Dermis microvascular lymphatic vessel endothelial cell (primary cell): ENCODE results near the gene REM2. TPM values are rescaled to one million over a fixed set of nuclear protein-coding genes. Genes with fewer than 3 reads are reported as not detected.
"Not testable (repeated sequence)": the region's sequence is repeated elsewhere in the genome, so short reads cannot be mapped to it uniquely, and the experiment has no call there.

Experiments
- DNase-seq, 2 donors: peaks; one replicate each; pipeline versions ENCODE4 v3.0.0 to v3.0.0-alpha.2; 2010; ENCODE audit warnings: low read depth in 2 of 2
- total RNA-seq: library from RNA; depleted of rRNA; stranded (reverse); fragments of >200 nt; gene quantifications from 2 replicates; pipeline ENCODE4 v1.2.1, GENCODE V29; 2014

REM2 gene
- total RNA-seq, 1 donor from 2014 or later = not detected

DNA sequence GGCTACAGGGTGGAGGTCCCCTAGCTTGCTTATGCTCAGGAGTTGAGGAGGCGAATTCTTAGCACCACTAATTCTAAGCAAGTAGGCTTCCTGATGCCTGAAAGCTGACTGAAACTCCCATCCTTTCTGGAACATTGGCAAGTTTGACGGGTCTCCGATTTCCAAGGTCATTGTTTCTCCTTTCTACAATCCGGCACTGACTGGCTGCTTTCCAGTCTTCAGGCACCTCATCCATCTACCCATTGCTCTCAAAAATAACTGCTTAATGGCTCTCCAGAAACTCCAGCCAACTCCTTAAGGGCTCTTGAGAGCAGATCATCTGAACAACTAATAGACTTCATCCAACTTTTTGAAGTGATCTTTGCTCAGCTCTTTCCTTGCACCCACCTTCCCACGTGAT, 13.3 kb downstream of the REM2 start:
- no peak for DNase-seq

DNA sequence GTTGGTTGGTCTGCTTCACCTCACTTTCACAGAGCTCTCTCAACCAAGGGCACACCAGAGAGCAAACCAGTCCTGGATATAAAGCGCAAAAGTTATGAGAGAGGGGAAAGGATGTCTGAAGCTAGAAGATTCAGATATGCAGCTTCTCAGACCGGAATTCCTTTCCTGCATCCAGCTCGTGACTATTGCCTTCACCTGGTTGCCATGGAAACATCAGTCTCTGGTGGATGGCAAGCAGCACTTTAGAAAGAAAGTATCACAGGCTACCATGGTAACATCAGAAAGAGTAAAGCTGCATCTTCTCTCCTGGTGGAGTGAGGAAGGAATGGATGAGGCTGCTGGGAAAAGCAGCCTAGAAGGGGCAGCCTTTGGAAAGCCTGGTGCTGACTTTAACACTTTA, 13.7 kb downstream of the REM2 start:
- DNase-seq = no peak

DNA sequence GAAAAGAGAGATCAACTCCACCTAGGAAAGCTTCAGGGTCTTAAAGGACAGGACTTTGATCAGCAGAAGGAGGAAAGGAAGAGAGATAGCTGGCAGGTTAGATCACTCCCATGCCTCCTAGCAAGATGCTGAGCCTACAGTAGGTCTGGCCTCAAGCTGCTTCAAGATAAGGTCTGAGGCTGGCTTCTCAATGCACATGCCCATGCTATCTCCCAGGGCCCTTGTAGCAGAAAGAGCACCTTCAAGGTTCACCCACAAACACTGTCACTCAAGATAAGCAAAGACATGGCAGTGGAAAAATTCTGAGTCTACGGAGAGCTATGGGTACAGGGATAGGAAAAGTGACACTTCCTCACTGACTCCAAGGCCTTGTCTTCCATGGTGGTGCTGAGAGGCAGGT, 14.3 kb downstream of the REM2 start:
- no peak for DNase-seq

- no peak for DNase-seq
Observed at GRCh38 chr14:22898302-22899090, 15.5 kb downstream of the REM2 start.

DNA sequence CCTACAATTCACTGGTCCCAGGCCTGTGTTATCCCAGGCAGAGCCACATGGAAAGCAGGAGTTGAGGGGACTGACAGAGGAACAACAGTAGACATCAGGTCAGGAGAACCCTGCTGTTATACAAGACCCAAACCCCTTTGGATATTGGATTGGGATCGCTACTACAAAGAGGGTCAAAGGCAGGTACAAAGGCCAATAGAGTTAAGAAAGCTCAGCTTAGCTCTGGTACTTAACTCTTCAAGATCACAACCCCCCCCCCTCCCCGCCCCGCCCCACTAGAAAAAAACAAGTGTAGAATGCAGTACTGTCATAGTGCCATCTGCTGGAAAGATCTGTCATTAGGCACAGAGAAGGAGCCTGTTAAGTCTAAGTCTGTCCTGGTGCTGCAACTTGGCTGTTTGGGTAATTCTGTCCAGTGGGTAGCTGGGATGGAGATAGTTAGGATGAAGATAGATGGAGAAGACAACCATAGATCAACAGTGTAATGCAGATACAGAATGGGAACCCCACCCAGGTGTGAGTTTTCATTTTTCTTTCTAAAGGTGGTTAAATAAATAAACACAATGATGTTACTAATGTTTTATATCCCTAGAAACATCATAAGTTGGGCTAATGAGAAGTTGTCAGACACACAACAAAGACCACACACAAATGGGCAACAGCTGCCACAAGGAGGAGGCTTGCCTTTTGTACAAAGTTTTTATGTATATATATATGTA, 17.2 kb downstream of the REM2 start:
- peak; percentile 33 to 75 for DNase-seq

DNA sequence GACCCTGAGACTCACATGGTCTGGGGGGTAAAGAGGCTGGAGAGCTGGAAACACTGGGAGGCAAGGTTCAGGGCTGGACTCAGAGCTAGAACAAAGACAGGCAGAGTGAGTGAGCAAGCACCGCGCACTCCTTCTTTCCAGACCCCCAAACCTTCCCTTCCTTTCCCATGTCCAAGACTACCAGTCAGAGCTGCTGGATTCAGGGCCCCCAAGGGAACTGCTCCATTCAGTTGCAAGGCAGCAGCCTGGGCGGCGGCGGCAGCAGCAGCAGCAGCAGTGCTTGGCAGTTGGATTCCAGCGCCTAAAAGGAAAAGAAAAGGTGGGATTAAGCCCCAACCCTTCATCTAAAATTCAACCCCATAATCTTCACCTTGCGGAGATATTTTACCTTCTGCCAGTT, 18.8 kb downstream of the REM2 start:
- no peak for DNase-seq

DNA sequence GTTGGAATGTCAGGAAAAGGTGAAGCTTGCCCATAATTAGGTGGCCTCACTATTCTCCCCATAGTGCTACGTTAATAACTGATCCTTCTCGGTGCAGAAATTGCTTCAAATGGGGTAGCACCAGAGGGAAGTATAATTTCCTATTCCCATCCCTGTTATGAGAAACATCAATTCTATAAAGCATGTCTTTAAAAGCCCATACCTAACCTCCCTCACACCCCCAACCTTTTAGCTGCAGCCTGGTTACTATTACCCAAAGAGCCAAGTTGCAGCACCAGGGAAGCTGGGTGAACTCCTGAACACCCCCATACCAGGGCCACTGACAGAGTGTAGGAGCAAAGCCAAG, 20.7 kb downstream of the REM2 start:
- no peak for DNase-seq

DNA sequence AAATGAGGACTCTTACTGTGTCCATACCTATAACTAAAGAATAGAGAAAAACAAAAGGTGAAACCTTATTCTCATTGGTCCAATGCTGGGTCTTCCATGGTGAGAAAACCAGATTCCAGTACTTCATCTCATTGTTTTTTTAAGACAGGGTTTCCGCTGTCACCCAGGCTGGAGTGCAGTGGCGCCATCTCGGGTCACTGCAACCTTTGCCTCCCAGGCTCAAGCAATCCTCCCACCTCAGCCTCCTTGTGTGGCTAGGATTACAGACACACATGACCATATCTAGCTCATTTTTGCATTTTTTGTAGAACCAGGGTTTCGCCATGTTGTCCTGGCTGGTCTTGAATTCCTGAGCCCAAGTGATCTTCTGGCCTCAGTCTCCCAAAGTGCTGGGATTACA, 22.6 kb downstream of the REM2 start:
- no peak for DNase-seq

GRCh38 chr14:22906073-22906472, 23.1 kb downstream of the REM2 start:
- no peak for DNase-seq

DNA sequence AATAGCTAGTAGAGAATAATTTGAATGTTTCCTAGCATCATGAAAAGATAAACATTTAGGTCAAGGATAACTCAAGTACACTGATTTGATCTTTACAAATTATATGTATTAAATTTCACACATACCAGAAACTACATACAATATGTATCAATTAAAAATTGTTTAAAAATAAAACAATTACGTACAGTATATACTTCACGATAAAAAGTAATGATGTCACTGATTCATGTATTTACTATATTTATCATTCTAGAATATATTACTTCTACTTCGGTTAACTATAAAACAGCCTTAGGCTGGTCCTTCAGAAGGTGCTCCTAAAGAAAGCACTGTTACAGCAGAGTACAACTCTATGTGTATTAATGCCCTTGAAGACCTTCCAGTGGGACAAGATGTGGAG, 24.4 kb downstream of the REM2 start:
- no peak for DNase-seq

DNA sequence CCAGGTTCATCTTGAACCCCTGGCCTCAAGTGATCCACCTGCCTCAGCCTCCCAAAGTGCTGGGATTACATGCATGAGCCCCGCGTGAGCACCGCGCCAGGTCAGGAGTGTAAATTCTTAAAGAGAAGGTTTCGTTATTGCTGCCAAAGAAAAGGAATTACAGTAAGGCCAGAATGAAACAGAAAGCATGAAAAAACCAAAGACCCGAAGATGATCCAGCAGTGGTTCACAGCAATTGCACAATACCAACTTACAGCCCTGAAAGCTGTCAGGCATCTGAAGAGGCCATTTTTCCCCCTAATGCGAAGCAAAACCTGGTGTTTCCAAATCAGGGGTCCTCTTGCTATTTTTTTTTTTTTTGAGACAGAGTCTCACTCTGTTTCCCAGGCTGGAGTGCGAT, 25.6 kb downstream of the REM2 start:
- no peak for DNase-seq

DNA sequence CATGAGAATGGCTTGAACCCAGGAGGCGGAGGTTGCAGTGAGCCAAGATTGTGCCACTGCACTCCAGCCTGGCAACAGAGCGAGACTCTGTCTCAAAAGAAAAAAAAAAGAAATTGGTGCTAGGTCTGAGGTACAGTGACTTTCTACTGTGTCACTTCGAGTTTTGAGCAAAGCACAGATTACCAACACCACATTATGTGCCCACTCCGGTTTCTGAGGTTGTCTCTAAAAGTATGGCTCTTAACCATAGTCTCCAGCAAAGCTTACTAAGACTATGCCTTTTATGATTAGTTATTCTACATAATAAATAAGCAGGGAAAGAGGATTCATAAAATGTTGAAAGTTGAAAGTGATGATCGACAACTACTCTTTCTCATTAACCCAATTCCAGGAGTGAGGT, 27.9 kb downstream of the REM2 start:
- no peak for DNase-seq

- not testable (repeated sequence) for DNase-seq
Observed at GRCh38 chr14:22914836-22915235, 31.8 kb downstream of the REM2 start.

- DNase-seq = no peak
Observed at GRCh38 chr14:22915886-22916521, 33.0 kb downstream of the REM2 start.

DNA sequence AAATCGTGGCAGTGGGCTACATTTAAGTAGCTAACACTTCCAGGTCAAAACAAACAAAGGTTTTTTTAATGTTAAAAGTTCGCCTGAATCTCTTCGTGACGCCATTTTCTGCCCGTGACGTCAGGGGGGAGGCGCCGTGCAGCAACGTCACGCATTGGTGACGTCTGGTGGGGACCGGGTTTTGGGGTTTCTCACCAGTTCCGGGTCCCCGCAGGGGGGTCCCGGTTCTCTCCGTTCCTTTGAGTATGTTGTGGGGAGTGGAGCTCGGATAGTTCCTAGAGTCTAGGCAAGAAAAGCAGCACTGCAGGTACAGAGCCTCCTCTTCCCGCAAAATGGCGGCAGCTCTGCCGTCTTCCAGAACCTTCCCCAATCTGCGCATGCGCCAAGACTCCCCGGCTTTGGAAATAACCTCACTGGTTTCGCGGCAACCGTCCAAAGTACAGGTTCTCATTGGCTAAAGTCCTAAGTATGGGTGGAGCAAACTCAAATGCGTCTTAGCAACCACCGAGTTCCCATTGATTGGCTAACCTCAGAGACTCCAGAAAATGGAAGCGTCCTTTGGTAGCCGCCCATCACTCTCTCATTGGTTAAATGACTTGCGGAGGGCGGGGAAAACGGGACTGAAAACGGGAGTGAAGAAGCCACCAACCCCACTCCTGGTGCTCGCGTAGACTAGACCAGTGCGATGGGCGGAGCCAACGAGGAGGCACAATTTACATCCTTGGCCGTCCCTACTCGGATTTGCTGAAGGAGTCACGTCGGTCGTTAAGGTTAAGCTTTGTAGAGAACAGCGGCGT, 36.0 kb downstream of the REM2 start, which contains the start of gene RBM23:
Gene RBM23 (minus strand): TSS at position 346 of the 797 bp plus-strand sequence.
- DNase-seq = peak; percentile 100

DNA sequence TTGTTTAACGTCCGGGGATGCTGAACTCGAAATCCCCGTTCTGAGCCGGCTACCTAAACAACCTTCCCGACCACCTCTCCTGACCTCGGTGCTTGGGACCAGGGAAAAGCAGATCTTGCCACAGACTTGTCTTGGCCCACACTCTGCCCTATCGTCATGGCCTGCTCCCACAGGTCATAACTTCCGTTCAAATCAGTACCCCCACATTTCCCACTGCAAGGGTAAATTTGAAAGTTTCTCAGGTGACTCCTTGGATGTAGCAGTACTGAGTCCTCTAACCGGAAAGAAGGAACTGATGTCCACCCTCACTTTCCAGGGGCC, 36.5 kb downstream of the REM2 start:
- DNase-seq = no peak

- DNase-seq = no peak
Observed at GRCh38 chr14:22920697-22921096, 37.7 kb downstream of the REM2 start.

- DNase-seq = no peak
Observed at GRCh38 chr14:22922294-22922693, 39.3 kb downstream of the REM2 start.

GRCh38 chr14:22923746-22924145, 40.7 kb downstream of the REM2 start:
- no peak for DNase-seq

- no peak for DNase-seq
Observed at GRCh38 chr14:22925513-22925912, 42.5 kb downstream of the REM2 start.

GRCh38 chr14:22926316-22926715, 43.3 kb downstream of the REM2 start:
- no peak for DNase-seq
